ENCODE measurements around the gene PDLIM1. TPM values are rescaled to one million over a fixed set of nuclear protein-coding genes. Genes with fewer than 3 reads are reported as not detected.

The PDLIM1 gene
- total RNA-seq, 1 experiment from 2014 or later = 115 TPM

- Histone ChIP-seq H3K27ac (ENCODE audit: insufficient read length, low read depth, low read length) (no peak overlapping the region), H3K18ac (ENCODE audit: insufficient read length, low read depth, low read length) (no peak overlapping the region), H4K5ac (ENCODE audit: insufficient read length, low read depth, low read length) (no peak overlapping the region), H3T11ph (ENCODE audit: low read length) (no peak overlapping the region), H3K56ac (ENCODE audit: insufficient read length, low read depth, low read length) (no peak overlapping the region), H2AFZ (ENCODE audit: low read length) (no peak overlapping the region), H3K27me3 (ENCODE audit: insufficient read depth, low read length) (no peaks in the 10 kb centered on the region), H3K9ac (ENCODE audit: extremely low read depth, insufficient read length, low read length) (no peak overlapping the region), H2BK12ac (ENCODE audit: insufficient read length, low read depth, low read length) (no peak overlapping the region), H2BK20ac (ENCODE audit: low read depth, low read length, poor library complexity, severe bottlenecking) (no peak overlapping the region), H3K79me1 (ENCODE audit: insufficient read depth, low read depth, low read length, poor library complexity, severe bottlenecking) (peaks cover 4% of the 10 kb centered on the region), H2BK120ac (ENCODE audit: low read depth, low read length, poor library complexity, severe bottlenecking) (no peak overlapping the region), H3K23ac (ENCODE audit: insufficient read length, low read depth, low read length) (no peak overlapping the region), H4K20me1 (ENCODE audit: control insufficient read depth, insufficient read depth, insufficient read length) (no peaks in the 10 kb centered on the region), H3K23me2 (ENCODE audit: insufficient read length, low read depth, low read length, poor library complexity, severe bottlenecking) (no peaks in the 10 kb centered on the region), H3K9me3 (ENCODE audit: control insufficient read depth, low read depth, low read length) (no peaks in the 10 kb centered on the region), H3K4me2 (ENCODE audit: insufficient read depth, insufficient read length, low read length) (no peak overlapping the region), H3K79me2 (ENCODE audit: insufficient read depth, low read length) (no peaks in the 10 kb centered on the region), H4K91ac (ENCODE audit: insufficient read length, low read depth, low read length) (no peak overlapping the region), H3K14ac (ENCODE audit: insufficient read depth, low read length) (no peak overlapping the region), H2AK5ac (ENCODE audit: insufficient read length, low read length) (no peak overlapping the region), H3K4me1 (ENCODE audit: insufficient read depth, low read length) (peaks cover 13% of the 10 kb centered on the region), H2BK5ac (ENCODE audit: insufficient read length, low read length) (no peak overlapping the region), H3K4ac (ENCODE audit: low read depth, low read length) (no peak overlapping the region), H4K8ac (replicated peaks; ENCODE audit: insufficient read length, low read depth, low read length) (no peak overlapping the region), H2BK15ac (ENCODE audit: low read depth, low read length) (no peak overlapping the region)
- no peak for TF ChIP-seq CTCF (conservative IDR thresholded peaks at IDR 0.05)
- peaks cover 15 to 63% (median 51%) of the 10 kb centered on the region in 3 experiments for H3K36me3 Mint-ChIP-seq (ENCODE audit: insufficient read depth in 1 of 3, low read depth in 3 of 3)
- DNase-seq = no peak
- H3K9me3 Mint-ChIP-seq = peaks cover under 1 to 2% of the 10 kb centered on the region in 2 experiments; a peak in 2 of 5 replicates
- WGBS (ENCODE audit: extremely low coverage, insufficient read length, low lambda C conversion rate) = no CpG with 5 or more reads among the region's 5 CpGs
- peak overlapping the region; percentile 14 to 100 (median 19); a peak in 5 of 7 replicates for H3K27ac Mint-ChIP-seq
- no peaks in the 10 kb centered on the region for H3K27me3 Mint-ChIP-seq (ENCODE audit: low read depth)
- no peak overlapping the region for H3K4me3 Mint-ChIP-seq
- H3K4me1 Mint-ChIP-seq = peaks cover 42 to 50% of the 10 kb centered on the region in 2 experiments
Measured at GRCh38 chr10:95262763-95263518, 27.9 kb downstream of the PDLIM1 start.
